ENCODE data around the gene RSPO4.
"Not testable (repeated sequence)": the region's sequence is repeated elsewhere in the genome, so short reads cannot be mapped to it uniquely, and the experiment has no call there.

RSPO4 gene

DNA sequence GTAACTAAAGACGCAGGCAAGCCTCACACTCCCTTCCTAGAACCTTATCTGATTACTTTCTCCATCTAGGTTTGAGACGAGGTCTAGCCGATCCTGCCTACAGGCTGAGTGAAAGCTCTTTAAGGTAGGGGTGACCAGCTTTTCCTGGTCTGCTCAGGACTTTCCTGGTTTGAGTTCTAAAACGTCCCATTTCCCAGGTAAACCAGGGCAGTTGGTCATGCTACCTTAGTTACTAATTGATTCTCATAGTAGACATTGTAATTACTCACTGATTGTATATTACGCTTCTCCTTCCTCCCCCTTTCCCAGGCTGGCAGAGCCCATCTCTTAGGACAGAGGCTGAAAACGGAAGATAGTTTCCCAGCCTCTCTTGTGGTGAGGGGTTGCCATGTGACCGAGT is 27.9 kb upstream of the RSPO4 start:
- Histone ChIP-seq H3K4me3 (ENCODE audit: low read depth, low read length, poor library complexity, severe bottlenecking) (no peak overlapping the region), H3K4me1 (ENCODE audit: insufficient read depth, low read length, severe bottlenecking) (no peaks in the 10 kb centered on the region), H3K36me3 (ENCODE audit: insufficient read depth, low read length) (no peaks in the 10 kb centered on the region), H2AFZ (ENCODE audit: low read length) (no peak overlapping the region), H3K9ac (ENCODE audit: low read length) (no peak overlapping the region), H3K9me3 (ENCODE audit: low read length) (no peaks in the 10 kb centered on the region), H4K20me1 (ENCODE audit: insufficient read depth, low read length) (no peaks in the 10 kb centered on the region), H3K4me2 (ENCODE audit: low read length) (no peak overlapping the region), H3K9me2 (ENCODE audit: low read depth, low read length) (no peaks in the 10 kb centered on the region), H3F3A (ENCODE audit: insufficient read depth, low read length) (no peaks in the 10 kb centered on the region), H3K27me3 (ENCODE audit: insufficient read depth, low read length) (no peaks in the 10 kb centered on the region), H3K27ac (ENCODE audit: low read depth, low read length, poor library complexity, severe bottlenecking) (no peak overlapping the region), H3K79me2 (ENCODE audit: insufficient read depth, low read length) (no peaks in the 10 kb centered on the region)
- TF ChIP-seq, protein P1, sequence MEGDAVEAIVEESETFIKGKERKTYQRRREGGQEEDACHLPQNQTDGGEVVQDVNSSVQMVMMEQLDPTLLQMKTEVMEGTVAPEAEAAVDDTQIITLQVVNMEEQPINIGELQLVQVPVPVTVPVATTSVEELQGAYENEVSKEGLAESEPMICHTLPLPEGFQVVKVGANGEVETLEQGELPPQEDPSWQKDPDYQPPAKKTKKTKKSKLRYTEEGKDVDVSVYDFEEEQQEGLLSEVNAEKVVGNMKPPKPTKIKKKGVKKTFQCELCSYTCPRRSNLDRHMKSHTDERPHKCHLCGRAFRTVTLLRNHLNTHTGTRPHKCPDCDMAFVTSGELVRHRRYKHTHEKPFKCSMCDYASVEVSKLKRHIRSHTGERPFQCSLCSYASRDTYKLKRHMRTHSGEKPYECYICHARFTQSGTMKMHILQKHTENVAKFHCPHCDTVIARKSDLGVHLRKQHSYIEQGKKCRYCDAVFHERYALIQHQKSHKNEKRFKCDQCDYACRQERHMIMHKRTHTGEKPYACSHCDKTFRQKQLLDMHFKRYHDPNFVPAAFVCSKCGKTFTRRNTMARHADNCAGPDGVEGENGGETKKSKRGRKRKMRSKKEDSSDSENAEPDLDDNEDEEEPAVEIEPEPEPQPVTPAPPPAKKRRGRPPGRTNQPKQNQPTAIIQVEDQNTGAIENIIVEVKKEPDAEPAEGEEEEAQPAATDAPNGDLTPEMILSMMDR (IDR thresholded peaks at IDR 0.05; ENCODE audit: low read length): no peak
- TF ChIP-seq EZH2 (IDR thresholded peaks at IDR 0.05; ENCODE audit: borderline replicate concordance, low read length): no peak

DNA sequence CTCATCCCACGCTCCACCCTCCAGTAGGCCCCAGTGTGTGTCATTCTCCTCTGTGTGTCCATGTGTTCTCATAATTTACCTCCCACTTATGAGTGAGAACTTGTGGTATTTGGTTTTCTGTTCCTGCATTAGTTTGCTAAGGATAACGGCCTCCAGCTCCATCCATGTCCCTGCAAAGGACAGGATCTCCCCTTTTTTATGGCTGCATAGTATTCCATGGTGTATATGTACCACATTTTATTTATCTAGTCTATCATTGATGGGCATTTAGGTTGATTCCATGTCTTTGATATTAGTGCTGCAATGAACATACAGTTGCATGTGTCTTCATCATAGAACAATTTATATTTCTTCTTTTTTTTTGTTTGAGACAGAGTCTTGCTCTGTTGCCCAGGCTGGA is 24.1 kb upstream of the RSPO4 start:
- H3K27me3 ChIP-seq (ENCODE audit: insufficient read depth, low read length); H2AFZ ChIP-seq (ENCODE audit: low read length): not testable (repeated sequence)

DNA sequence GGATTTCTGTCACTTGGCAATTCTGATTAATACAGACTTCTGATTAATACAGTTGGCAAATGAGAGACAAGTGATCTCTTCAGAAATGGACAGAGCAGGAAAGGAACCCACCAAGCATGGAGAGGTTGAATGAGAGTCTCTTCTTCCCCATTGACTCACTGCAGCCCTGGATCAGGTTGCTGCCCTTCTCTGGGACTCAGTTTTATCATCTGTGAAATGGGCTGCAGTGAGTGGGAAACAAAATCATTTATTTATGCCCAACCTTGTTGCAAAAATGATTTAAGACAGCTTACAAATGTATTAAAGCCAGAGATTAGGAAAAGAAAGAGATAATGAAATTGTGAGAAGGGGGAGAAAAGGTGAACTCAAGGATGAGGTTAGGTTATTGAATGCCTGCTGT is 20.8 kb upstream of the RSPO4 start:
- H3K4me1 ChIP-seq (ENCODE audit: insufficient read depth, low read length, severe bottlenecking): no peaks in the 10 kb centered on the region
- H3K36me3 ChIP-seq (ENCODE audit: insufficient read depth, low read length): no peaks in the 10 kb centered on the region
- H3K9me3 ChIP-seq (ENCODE audit: low read length): no peaks in the 10 kb centered on the region
- no peak overlapping the region for H3K27ac ChIP-seq (ENCODE audit: low read depth, low read length, poor library complexity, severe bottlenecking)
- H2AFZ ChIP-seq (ENCODE audit: low read length): no peak overlapping the region
- no peak overlapping the region for H3K9ac ChIP-seq (ENCODE audit: low read length)
- no peaks in the 10 kb centered on the region for H3K9me2 ChIP-seq (ENCODE audit: low read depth, low read length)
- H3K4me3 ChIP-seq (ENCODE audit: low read depth, low read length, poor library complexity, severe bottlenecking): no peak overlapping the region
- H3K4me2 ChIP-seq (ENCODE audit: low read length): no peak overlapping the region
- no peak for TF ChIP-seq EZH2 (IDR thresholded peaks at IDR 0.05; ENCODE audit: borderline replicate concordance, low read length)
- TF ChIP-seq, protein P1 (IDR thresholded peaks at IDR 0.05; ENCODE audit: low read length): no peak
- no peaks in the 10 kb centered on the region; the same call in 1 of the 2 replicates for H3K27me3 ChIP-seq (ENCODE audit: insufficient read depth, low read length)
- H3K79me2 ChIP-seq (ENCODE audit: insufficient read depth, low read length): no peaks in the 10 kb centered on the region
- H3F3A ChIP-seq (ENCODE audit: insufficient read depth, low read length): no peaks in the 10 kb centered on the region
- no peaks in the 10 kb centered on the region for H4K20me1 ChIP-seq (ENCODE audit: insufficient read depth, low read length)

More for the DNA sequence above, 24.1 kb upstream of the RSPO4 start:
- not testable (repeated sequence) for H3K79me2 ChIP-seq (ENCODE audit: insufficient read depth, low read length); H3F3A ChIP-seq (ENCODE audit: insufficient read depth, low read length); H3K27ac ChIP-seq (ENCODE audit: low read depth, low read length, poor library complexity, severe bottlenecking); H3K4me2 ChIP-seq (ENCODE audit: low read length); H3K9ac ChIP-seq (ENCODE audit: low read length); H4K20me1 ChIP-seq (ENCODE audit: insufficient read depth, low read length); H3K36me3 ChIP-seq (ENCODE audit: insufficient read depth, low read length); H3K4me1 ChIP-seq (ENCODE audit: insufficient read depth, low read length, severe bottlenecking); H3K9me3 ChIP-seq (ENCODE audit: low read length); H3K4me3 ChIP-seq (ENCODE audit: low read depth, low read length, poor library complexity, severe bottlenecking); H3K9me2 ChIP-seq (ENCODE audit: low read depth, low read length)

DNA sequence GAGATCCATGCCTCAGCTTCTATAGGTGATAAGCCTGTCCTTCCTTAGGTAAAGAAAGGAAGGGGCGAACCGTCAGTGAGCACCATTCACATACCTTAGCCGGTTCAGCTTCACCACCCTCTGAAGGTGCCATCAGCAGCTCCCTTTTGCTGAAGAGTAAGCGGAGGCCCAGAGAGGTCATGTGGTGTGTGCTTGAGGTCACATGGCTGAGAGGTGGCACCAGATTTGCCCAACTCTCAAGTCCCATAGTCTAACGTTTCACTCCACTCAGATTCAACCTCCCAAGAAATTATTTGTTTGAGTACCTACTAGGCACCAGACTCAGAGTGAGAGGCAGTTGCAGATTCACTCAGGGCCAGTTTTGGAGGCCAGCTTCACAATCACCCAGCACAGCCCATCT is 18.5 kb upstream of the RSPO4 start:
- Histone ChIP-seq H3K9me2 (ENCODE audit: low read depth, low read length) (no peaks in the 10 kb centered on the region), H3K9me3 (ENCODE audit: low read length) (no peaks in the 10 kb centered on the region), H3K4me2 (ENCODE audit: low read length) (no peak overlapping the region), H3K79me2 (ENCODE audit: insufficient read depth, low read length) (no peaks in the 10 kb centered on the region), H3K4me3 (ENCODE audit: low read depth, low read length, poor library complexity, severe bottlenecking) (no peak overlapping the region), H4K20me1 (ENCODE audit: insufficient read depth, low read length) (no peaks in the 10 kb centered on the region), H3K36me3 (ENCODE audit: insufficient read depth, low read length) (no peaks in the 10 kb centered on the region), H3K27me3 (ENCODE audit: insufficient read depth, low read length) (no peaks in the 10 kb centered on the region; the same call in 1 of the 2 replicates), H3K27ac (ENCODE audit: low read depth, low read length, poor library complexity, severe bottlenecking) (no peak overlapping the region), H3F3A (ENCODE audit: insufficient read depth, low read length) (no peaks in the 10 kb centered on the region), H2AFZ (ENCODE audit: low read length) (no peak overlapping the region), H3K4me1 (ENCODE audit: insufficient read depth, low read length, severe bottlenecking) (no peaks in the 10 kb centered on the region), H3K9ac (ENCODE audit: low read length) (no peak overlapping the region)
- TF ChIP-seq EZH2 (IDR thresholded peaks at IDR 0.05; ENCODE audit: borderline replicate concordance, low read length): no peak
- TF ChIP-seq, protein P1 (IDR thresholded peaks at IDR 0.05; ENCODE audit: low read length): no peak

All from OCI-LY1 (cell line).